ENCODE measurements around the gene NHSL1. TPM values are rescaled to one million over a fixed set of nuclear protein-coding genes. Genes with fewer than 3 reads are reported as not detected.

NHSL1 gene
- total RNA-seq = 8.1 and 10.6 TPM in 2 replicates

GRCh38 chr6:138499303-138500018, at the start of gene NHSL1:
Gene NHSL1, minus strand, starts transcription at chr6:138499494. Its CDS starts 204 bp downstream, at chr6:138499290.

GRCh38 chr6:138403801-138404665, 95.3 kb downstream of the NHSL1 start, which contains the start of gene HEBP2:
Gene HEBP2, plus strand, starts transcription at chr6:138404223. Its CDS starts 273 bp downstream, at chr6:138404496.

GRCh38 chr6:138377844-138378243, 121.5 kb downstream of the NHSL1 start, which contains the start of gene SMIM28:
Gene SMIM28, plus strand, starts transcription at chr6:138377905. Its CDS starts 168 bp downstream, at chr6:138378073.

Other genes with a start within 250 kb of the NHSL1 start
- gene SMIM28, start 121.6 kb downstream of the NHSL1 start, total RNA-seq = not detected in 2 replicates
- gene HEBP2, start 95.3 kb downstream of the NHSL1 start, total RNA-seq = 78.6 and 83.6 TPM in 2 replicates

All from tracheal epithelial cell (primary cell).